Body of pancreas (tissue), 4 donors: Measurements from ENCODE around the gene DAZAP1.

Experiments
- CTCF ChIP-seq, 7 experiments: fragments of 450-650 bp in 4 of 7; fragments of 200-600 bp in 3 of 7; sonication (generic) in 3 of 7; IDR thresholded peaks; one replicate each; pipeline ENCODE4 v1.5.1; 2016 to 2019; ENCODE audit warnings: antibody characterized with exemption in 7 of 7
- POLR2A ChIP-seq, 3 donors: fragments of 450-650 bp; IDR thresholded peaks; one replicate each; pipeline ENCODE4 v1.6.1; 2016; ENCODE audit warnings: antibody characterized with exemption in 3 of 3, mild to moderate bottlenecking in 2 of 3

GRCh38 chr19:1428738-1429391, 21.5 kb downstream of the DAZAP1 start:
- no peak for TF ChIP-seq CTCF (IDR thresholded peaks at IDR 0.05)
- TF ChIP-seq POLR2A (IDR thresholded peaks at IDR 0.05): no peak
